GM12872 (cell line): ENCODE results near the gene ICA1L.

Experiments used
- TF ChIP-seq, protein P1 (sequence below): IDR thresholded peaks from 3 replicates; pipeline ENCODE4 v1.5.1; 2011; ENCODE audit warnings: low read depth, mild to moderate bottlenecking, low read length, moderate library complexity; ENCODE audit not compliant: insufficient read depth

The ICA1L gene

DNA sequence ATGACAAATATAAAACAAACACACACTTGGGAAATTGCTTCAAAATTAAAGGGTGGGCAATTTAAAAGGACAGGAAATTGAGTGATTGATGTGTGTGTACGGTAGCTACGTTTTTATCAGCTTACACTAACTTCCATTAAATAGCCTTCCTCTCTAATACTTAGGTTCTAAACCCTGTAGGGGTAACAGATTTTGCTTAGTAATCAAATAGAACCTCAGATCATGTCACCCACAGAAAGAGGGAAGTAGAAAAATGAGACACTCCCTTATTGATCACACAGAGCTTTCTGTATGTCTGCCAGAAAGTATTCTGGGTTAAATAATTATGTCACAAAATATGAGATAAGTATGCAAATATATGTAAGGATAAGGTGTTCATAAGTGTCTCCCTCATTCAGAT is 93.3 kb downstream of the ICA1L start:
- TF ChIP-seq, protein P1, sequence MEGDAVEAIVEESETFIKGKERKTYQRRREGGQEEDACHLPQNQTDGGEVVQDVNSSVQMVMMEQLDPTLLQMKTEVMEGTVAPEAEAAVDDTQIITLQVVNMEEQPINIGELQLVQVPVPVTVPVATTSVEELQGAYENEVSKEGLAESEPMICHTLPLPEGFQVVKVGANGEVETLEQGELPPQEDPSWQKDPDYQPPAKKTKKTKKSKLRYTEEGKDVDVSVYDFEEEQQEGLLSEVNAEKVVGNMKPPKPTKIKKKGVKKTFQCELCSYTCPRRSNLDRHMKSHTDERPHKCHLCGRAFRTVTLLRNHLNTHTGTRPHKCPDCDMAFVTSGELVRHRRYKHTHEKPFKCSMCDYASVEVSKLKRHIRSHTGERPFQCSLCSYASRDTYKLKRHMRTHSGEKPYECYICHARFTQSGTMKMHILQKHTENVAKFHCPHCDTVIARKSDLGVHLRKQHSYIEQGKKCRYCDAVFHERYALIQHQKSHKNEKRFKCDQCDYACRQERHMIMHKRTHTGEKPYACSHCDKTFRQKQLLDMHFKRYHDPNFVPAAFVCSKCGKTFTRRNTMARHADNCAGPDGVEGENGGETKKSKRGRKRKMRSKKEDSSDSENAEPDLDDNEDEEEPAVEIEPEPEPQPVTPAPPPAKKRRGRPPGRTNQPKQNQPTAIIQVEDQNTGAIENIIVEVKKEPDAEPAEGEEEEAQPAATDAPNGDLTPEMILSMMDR = no peak

DNA sequence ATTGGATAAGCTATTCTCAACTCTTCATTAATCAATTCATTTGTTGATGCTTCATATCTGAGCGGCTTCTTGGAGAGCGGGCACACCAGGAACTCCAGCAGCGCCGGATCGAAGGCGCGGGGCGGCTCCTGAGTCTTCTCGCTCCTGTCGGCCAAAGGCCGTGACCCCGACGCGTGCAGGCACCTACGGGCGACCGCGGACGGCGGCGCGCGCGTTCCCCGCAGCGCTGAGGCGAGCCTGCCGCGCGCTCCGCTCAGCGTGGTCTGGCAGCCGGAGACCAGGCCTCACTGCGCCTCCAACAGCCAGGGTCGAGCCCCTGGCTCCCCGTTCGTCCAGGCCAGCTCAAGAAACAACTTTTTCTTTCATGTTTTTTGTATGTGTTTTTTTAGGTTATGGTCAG is 97.5 kb downstream of the ICA1L start:
- TF ChIP-seq, protein P1 = no peak

DNA sequence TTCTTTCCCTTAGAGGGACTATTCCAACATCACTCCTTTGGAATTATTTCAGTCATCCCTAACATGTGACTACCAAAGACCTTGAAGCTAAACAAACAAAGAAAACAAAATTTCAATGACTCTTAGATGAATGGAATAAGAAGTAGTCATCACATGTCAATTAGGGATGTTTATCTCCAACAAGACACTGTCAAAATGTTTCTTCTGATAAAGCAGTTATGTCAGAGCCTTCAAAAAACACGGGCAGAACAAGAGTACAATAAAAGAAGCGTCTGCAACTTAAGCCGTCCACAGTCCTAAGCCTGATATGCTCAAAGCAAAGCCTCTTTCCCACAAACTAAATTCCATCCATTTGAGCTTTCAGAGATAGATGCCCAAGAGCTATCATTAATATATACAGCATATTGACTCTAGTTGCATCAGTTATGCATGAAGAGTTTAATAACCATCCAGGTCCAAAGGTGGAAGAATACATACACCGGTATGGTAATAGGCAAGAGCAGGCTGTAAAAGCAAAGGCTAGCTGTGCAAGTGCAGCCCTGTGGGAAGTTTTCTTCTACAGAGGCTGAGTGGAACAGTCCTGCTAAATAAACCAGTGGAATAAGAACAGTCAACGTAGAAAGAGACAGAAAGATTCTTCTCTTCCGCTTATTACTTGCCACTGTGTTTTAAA is 98.1 kb downstream of the ICA1L start:
- TF ChIP-seq, protein P1 = no peak

DNA sequence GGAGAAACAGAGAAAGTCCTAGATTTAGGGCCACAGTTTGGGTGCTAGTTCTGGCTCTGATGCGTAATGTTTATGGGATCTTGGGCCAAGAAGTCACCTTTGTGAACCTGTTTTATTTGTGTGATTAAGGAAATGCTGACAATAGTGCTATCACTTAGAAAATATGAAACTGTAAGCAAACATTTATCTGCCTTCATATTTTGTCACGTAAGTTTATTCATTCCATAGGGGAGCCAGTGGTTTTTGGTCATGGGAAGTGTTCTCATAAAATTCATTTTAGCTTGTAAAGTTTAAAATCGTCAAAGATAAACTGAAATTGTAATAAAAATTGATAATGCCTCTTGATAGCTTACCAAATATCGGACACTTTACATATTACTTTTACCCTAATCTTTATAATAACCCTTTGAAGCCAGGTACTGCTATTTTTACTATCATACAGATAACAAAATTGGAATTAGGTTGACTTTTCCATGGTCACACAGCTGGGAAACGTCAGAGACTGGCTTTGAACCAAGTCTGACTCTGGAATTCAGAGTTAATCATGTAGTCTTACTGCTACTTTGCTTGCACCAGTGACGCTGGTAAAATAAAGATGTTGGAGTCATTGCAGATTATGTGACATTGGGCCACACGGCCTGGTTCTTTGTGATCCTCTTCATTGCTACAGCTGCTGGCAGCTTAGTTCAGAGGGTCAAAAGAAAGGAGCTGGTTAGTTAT is 99.7 kb downstream of the ICA1L start:
- TF ChIP-seq, protein P1 = no peak

DNA sequence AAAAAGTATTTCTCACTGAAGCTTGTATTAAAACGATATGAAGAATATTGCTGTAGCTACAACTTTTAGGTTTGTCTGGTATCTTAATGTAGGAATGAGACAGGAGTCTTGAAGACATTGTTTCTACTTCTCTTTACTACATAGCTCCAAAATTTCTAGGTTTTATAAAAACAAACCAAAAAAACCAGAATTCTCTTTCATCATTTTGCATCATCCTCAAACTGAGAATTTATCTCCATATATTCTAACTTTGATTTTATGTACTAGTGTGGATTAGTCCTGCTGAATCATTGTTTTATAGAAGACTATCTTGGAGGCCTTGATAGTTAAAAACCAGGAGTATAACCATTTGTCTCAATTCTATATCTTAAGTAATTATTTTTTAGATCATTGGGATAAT is 100.2 kb downstream of the ICA1L start:
- TF ChIP-seq, protein P1 = no peak

DNA sequence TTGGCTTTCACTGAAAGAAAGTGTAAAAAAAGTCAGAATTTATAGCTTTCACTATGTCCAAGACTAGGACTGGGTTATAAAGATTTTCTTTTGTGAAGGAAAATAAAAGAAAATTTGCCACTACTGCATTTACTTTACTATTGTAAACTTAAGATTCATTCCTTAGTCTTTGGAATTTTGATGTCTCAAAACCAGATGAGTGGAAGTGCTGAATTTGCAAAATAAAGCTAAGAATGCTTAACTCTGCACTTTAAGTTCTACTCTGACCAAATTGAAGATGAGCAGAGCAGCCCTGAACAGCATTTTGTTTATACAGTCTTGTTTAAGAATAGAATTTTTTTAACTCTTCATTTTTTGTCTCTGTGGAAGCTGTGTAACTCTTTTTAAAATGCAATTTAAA is 102.4 kb downstream of the ICA1L start:
- TF ChIP-seq, protein P1 = no peak

DNA sequence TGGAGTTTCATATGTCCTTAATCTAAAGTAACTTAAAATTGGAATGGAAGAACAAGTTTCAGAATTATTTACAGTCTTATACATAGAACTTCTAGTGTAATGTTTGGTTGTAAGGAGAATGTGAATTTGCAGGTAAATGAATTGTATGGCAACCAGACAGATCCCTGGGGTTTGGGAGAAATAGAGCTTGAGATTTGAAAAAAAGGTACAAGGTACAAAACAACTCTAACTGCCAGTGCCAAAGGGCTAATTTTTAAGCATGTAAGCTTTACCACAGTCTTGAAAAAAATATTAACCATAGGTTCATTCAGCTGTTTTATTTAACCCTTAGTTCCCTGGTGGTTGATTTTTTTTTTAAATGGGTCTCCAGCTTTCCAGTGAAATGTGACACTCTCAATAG is 103.3 kb downstream of the ICA1L start:
- TF ChIP-seq, protein P1 = no peak
